NCI-H187 treated with DMSO at 0.1 percent for 48 hours (cell line): ENCODE data around the gene CXCL5.
"Not testable (repeated sequence)": the region's sequence is repeated elsewhere in the genome, so short reads cannot be mapped to it uniquely, and the experiment has no call there.

Source experiments
- DNase-seq: peaks from one replicate; lab custom pipeline; 2025; lab: John Stamatoyannopoulos, UW

CXCL5 gene

DNA sequence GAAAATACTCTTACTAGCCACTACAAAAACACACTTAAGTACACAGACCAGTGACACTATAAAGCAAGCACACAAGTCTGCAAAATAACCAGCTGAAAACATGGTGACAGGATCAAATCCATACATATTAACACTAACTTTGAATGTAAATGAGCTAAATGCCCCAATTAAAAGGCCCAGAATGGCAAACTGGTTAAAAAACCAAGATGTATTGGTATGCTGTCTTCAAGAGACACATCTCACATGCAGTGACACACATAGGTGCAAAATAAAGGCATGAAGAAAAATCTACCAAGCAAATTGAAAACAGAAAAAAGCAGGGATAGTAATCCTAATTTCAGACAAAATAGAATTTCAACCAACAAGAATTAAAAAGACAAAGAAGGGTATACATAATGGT is 27.5 kb downstream of the CXCL5 start:
- no peak for DNase-seq

DNA sequence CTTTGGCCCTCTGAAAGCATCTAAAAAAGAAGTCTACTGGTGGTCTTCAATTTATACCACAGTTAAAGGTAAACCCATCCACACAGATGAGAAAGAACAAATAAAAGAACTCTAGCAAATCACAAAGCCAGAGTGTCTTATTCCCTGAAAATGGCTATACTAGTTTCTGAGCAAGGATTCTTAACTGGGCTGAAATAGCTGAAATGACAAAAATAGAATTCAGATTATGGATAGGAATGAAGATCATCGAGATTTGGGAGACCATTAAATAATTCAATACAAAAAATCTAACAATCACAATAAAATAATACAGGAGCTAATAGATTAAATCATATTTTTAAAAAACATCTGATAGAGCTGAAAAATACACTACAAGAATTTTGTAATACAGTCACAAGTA is 28.5 kb downstream of the CXCL5 start:
- no peak for DNase-seq

DNA sequence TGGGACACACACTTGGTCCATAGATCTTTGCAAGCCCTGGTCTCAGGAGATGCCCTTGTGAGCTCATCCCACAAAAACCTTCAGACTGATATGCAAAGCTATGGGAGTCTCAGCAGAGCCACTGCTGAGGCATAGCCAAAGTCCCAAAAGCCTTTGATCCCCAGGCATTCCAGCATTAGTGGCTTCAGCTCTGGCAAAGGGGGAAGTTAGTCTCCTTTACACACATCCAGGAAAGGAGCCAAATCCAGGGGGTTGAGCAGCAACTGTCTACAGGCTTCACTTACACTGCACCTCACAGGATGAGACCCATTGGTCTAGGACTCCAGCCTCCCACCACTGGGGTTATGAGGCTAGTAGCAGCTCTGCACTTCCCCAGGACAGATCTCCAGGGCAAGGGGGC is 30.6 kb downstream of the CXCL5 start:
- DNase-seq: no peak

DNA sequence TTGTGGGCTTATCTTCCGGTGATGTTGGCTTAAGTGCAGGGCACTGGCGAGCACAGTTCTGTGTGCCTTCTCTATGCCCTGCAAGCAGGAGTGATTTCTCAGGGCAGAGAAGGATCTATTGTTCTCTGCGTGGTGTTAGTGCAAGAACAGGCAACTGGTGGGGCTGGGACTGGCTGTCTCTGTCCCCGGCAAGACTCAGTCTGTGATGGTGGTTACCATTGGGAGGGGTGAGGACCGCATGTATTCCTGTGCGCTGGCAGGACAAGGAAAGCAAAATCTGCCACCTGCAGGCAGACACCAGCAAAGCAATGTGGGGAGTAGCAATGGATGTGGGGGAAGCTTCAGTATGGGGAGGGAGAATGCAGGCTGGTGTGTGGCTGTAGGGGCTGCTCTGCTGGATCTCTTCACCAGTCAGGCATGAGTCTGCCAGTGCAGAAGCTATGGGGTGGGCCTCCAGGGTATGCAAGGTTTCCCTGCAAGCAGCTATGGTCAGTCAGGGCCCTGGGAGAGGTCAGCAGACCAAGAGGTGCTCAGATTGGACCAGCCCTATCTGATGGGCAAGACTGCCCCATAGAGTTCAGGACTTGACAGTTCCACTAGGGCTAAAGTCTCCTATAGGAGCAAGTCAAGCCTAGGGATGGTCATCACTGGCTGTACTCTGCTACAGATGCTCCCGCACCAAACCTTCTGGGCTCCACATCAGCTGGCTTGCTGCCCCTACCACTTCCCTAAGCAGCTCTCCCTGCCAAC is 33.4 kb downstream of the CXCL5 start:
- no peak for DNase-seq

DNA sequence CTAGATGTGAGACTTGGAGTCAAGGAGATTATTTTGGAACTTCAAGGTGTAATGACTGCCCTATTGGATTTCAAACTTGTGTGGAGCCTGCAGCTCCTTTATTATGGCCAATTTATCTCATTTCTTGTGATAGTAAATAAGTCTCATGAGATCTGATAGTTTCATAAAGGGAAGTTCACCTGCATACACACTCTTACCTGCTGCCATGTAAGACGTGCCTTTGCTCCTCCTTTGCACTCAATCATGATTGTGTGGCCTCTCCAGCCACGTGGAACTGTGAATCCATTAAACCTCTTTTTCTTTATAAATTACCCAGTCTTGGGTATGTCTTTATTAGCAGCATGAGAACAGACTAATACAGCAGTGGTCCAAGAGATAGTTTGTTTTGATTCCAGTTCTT is 35.8 kb downstream of the CXCL5 start:
- DNase-seq: no peak

DNA sequence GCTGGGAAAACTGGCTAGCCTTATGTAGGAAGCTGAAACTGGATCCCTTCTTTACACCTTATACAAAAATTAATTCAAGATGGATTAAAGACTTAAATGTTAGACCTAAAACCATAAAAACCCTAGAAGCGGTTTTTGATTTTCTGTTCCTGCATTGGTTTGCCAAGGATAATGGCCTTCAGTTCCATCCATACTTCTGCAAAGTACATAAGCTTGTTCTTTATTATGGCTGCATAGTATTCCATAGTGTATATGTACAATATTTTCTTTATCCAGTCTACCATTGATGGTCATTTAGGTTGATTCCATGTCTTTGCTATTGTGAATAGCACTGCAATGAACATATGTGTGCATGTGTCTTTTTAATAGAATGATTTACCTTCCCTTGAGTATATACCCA is 39.4 kb downstream of the CXCL5 start:
- DNase-seq: not testable (repeated sequence)

DNA sequence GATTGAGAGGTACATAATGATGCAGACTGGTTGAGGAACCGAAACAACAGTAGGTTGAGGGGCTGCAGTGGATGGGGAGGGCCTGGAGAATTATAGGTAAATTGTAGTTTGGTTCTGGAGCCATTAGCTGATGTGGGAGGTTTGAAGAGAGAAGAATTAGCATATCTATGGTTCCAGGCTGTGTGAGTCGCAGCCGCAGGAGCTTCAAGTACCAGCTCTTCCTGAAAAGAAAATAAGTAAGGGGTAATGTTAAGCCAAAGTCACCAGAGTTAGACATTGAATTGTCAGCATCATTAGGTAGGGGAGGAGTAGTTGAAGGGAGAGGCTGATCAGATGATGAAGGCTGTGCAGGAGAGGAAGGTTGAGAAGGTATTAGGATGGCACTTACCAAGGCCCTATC is 46.1 kb downstream of the CXCL5 start:
- DNase-seq: no peak

DNA sequence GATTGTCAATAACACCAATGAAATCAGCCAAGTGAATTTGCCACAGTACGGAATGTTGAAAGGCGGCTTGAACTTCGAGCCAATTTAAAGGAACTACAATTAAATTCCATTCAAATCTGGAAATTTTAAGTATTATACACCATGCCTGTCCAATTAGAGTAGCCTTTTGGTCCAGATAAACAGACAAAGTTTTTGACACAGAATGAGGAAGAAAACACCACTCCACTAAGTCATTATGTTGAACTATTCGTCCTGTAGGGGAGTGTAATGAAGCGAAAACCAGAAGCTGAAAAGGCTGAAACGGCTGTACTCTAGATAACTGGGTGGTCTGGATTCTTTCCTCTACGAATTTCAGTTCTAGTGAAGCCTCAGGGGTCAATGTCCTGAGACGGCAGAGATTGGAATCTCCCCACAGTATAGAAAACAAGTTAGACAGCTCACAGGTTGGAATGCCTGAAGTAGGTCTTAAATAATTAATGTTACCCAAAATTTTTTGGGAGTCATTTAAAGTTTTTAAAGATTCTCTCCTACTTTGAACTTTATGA is 48.0 kb downstream of the CXCL5 start:
- not testable (repeated sequence) for DNase-seq

DNA sequence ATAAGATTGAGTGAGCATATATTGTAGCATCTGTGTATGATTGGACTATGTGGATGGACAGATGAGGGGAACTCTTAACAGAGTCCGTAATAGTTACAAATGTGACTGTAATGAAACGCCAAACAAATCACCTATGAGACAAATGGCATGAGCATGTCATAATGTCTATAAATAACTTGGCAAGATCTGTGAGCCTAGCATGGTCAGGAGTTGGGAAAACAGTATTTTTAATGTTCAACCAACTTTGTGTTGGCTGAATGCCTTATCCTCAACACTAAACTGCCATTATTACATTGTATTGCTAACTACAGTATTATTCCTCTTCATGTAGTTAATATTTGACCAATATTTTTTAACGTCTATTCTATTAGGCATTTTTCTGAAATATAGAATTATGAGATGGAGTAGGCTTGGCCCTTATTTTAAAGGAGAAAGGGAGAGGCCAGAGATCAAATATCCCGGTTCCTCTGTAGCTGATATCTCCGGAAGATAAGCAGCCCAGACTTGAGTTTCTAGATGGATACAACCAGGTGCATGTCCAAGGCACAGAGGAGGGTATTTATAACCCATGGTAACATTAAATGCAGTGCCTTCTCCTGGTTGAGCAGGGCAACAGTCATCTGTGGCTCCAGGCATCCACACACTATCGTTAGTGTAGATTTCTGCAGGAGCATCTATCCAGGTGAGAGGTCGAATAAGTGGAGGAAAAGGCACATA is 49.3 kb downstream of the CXCL5 start:
- DNase-seq: no peak

DNA sequence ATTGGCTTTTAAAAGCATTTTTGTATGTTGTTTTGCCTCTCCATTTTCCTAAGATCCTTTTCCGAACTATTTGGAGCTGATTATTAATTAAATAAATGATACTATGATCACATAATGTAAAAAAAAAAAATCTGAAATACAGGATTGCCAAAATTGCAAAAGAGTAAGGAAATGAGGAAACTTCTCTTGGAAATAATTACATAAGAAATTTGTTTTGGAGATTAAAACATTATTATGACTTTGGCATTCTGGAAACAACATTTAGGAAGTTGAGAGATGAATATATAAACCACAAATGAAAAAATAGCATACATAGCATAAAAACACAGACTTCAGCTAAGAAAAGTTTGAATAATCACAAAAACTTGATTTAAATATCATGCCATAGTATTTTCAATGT is 50.2 kb downstream of the CXCL5 start:
- DNase-seq: no peak

DNA sequence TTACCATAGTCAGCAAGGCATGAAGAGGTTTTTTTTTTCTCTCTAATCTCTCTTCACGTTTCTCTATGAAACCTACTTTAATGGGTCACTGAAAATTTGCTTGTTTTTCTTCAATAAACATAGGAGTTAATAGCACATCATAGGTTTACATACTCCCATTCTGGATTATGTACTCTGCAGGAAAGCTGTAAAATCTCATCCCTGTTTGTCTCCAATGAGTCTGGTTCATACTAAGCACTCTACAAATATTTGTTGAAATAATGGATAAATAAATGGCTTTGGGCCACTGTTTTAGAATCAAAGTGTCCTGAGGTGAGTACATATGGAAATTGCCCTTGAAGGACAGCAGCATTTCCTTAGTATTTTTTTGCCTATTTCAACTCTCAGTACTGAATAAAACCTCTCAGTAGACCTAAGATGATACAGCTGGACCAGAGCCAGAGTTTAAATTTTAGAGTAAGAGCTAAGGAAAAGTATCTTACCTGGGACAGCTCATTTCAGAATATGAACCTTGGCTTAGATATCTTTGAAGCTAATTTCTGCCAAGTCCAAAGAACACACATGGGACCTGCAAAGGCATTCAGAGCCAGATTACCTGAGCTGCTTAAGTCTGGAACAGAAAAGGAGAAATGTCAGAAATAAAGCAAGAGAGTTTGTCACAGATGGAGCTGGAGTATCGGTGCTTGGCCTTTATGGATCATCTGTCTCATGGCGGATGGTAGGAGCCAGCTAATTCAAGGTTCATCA is 51.1 kb downstream of the CXCL5 start:
- no peak for DNase-seq

DNA sequence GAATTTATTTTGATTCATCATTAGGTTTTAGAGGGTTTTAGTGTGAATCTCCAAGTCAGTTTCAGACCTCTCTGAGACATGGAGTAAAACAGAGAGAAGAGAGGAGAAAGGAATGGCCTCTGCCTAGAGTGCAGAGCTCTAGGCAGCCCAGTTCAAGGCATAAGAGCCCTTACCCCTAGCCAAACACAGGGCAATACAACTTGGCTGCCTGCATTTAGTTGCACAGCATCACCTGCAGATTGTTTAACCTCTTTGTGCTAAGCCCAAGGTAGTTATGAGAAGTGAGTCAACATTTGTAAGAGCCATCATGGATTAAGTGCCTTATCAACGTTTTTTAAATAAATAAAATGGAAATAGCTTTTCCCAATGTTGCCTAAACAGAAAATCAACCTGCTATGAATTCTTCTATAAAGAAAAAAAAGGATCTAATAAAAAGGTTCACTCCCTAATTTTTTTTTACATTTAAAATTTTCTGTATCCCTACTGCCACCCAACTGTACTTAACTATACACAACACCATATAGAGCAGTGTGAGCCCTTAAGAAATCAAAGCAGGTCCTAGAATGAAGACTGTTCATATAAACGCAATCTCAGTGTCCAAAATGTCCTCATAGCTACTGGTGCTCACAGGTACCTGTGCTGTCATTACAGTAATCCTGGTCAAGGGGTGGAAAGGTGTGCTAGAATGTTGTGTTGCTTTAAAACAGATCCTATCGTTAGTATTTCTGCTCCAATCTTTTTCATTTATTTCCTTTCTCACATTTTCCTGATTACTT is 52.6 kb downstream of the CXCL5 start:
- DNase-seq: no peak
